Liver (tissue), 3 donors: Measurements from ENCODE around the gene CDC16.

ENCODE experiments used
- CTCF ChIP-seq: fragments of 150-350 bp; IDR thresholded peaks from 2 replicates; pipeline ENCODE4 v1.5.1; 2017; ENCODE audit warnings: improper control_type of control experiment, low read depth, low read length; ENCODE audit not compliant: missing input control
- FOXA1 ChIP-seq: IDR thresholded peaks from 2 replicates; pipeline ENCODE4 v1.6.1; 2016; ENCODE audit warnings: antibody characterized with exemption
- GABPA ChIP-seq, 2 donors: IDR thresholded peaks in 1 of 2; conservative IDR thresholded peaks in 1 of 2; 2 replicates each; pipeline ENCODE4 v1.6.1; 2016; ENCODE audit warnings: antibody characterized with exemption in 2 of 2, mild to moderate bottlenecking in 1 of 2, moderate library complexity in 1 of 2
- JUND ChIP-seq, 2 donors: IDR thresholded peaks; 2 replicates each; pipeline ENCODE4 v1.6.1; 2016; ENCODE audit warnings: antibody characterized with exemption in 2 of 2
- RAD21 ChIP-seq, 2 donors: IDR thresholded peaks; 2 replicates each; pipeline ENCODE4 v1.6.1; 2016; ENCODE audit warnings: antibody characterized with exemption in 2 of 2, mild to moderate bottlenecking in 2 of 2
- REST ChIP-seq: IDR thresholded peaks from 2 replicates; pipeline ENCODE4 v1.6.1; 2016; ENCODE audit warnings: antibody characterized with exemption, mild to moderate bottlenecking
- YY1 ChIP-seq: IDR thresholded peaks from 2 replicates; pipeline ENCODE4 v1.6.1; 2016; ENCODE audit warnings: antibody characterized with exemption, mild to moderate bottlenecking
- donor health status: healthy.
- donor health status: healthy.

- TF ChIP-seq YY1: no peak
- TF ChIP-seq CTCF: no peak
- TF ChIP-seq JUND (IDR thresholded peaks at IDR 0.05): no peak
- TF ChIP-seq GABPA (IDR thresholded peaks at IDR 0.05 in 1 of 2, conservative IDR thresholded peaks at IDR 0.05 in 1 of 2): no peak
- no peak for TF ChIP-seq RAD21 (IDR thresholded peaks at IDR 0.05)
- no peak for TF ChIP-seq FOXA1
- TF ChIP-seq REST: no peak
These were observed 22.6 kb upstream of the CDC16 start for GRCh38 chr13:114212158-114212495.
